K562 (cell line): ENCODE data around the gene ATP23. TPM values are rescaled to one million over a fixed set of nuclear protein-coding genes. Genes with fewer than 3 reads are reported as not detected.

Experiments used
- ATAC-seq: fragments of 200-7000 bp; cut with Tn5 transposase; 3 replicates; pipeline ENCODE4 v1.9.1; 2020; ENCODE audit warnings: moderate library complexity
- BruUV-seq: library from RNA; stranded (reverse); fragments of 400-500 nt; replicated peaks from 2 replicates; lab custom pipeline; 2021; lab: Mats Ljungman, UMichigan
- CTCF ChIA-PET: fragments of 300-600 bp; formaldehyde crosslinking; extraction: SDS; loops from one replicate; lab custom pipeline; 2021; ENCODE audit warnings: low intra/inter-chr PET ratio; lab: Yijun Ruan, JAX
- POLR2A ChIA-PET: fragments of 300-600, 350-650 bp; sonication (Branson Sonifier 250); formaldehyde crosslinking; extraction: SDS; loops from one replicate; lab custom pipeline; 2021; ENCODE audit warnings: antibody characterized with exemption, inconsistent platforms; lab: Yijun Ruan, JAX
- DNase-seq, 4 experiments: peaks; one replicate each; pipeline versions ENCODE4 v3.0.0 to v3.0.0-alpha.2; 2011 to 2018; ENCODE audit warnings: low spot score in 3 of 4, mixed read lengths in 3 of 4; ENCODE audit errors: extremely low read depth in 1 of 4
- FAIRE-seq: peaks from 2 replicates; lab custom pipeline; 2011; peaks lifted over from hg19 to GRCh38; lab: Jason Lieb, UNC
- H2AFZ ChIP-seq: 2 replicates; pipeline ENCODE4 v1.6.0; 2011; ENCODE audit warnings: low read depth, low read length, control low read depth, inconsistent platforms
- H3K27ac ChIP-seq: fragments of 200-600 bp; 3 replicates; pipeline ENCODE4 v1.8.0; 2011; ENCODE audit warnings: low read depth, mild to moderate bottlenecking, control low read depth, inconsistent platforms, low read length, moderate library complexity, mixed read lengths; ENCODE audit errors: extremely low read depth
- H3K27me3 ChIP-seq, 2 experiments: fragments of 300-600 bp in 1 of 2; 2 replicates in 1 of 2; 3 replicates in 1 of 2; pipeline versions ENCODE4 v1.6.0 to v1.8.0; 2011; ENCODE audit warnings: inconsistent platforms in 2 of 2, low read length in 2 of 2, mild to moderate bottlenecking in 1 of 2, mixed read lengths in 1 of 2, moderate library complexity in 1 of 2; ENCODE audit not compliant: control insufficient read depth in 2 of 2, insufficient read depth in 2 of 2
- H3K36me3 ChIP-seq: fragments of 300-600 bp; 3 replicates; pipeline ENCODE4 v1.8.0; 2011; ENCODE audit warnings: mild to moderate bottlenecking, low read length, inconsistent platforms; ENCODE audit not compliant: control insufficient read depth, insufficient read depth
- H3K4me1 ChIP-seq, 2 experiments: fragments of 200-600 bp in 1 of 2; replicated peaks in 1 of 2; 2 replicates in 1 of 2; 3 replicates in 1 of 2; pipeline versions ENCODE4 v1.5.1 to v1.8.0; 2011; ENCODE audit warnings: inconsistent platforms in 2 of 2, low read length in 2 of 2, mild to moderate bottlenecking in 1 of 2, mixed read lengths in 1 of 2, moderate library complexity in 1 of 2; ENCODE audit not compliant: control insufficient read depth in 2 of 2, insufficient read depth in 2 of 2
- H3K4me2 ChIP-seq: 2 replicates; pipeline ENCODE4 v1.6.1; 2011; ENCODE audit warnings: low read length, control low read depth, inconsistent platforms, mixed read lengths; ENCODE audit not compliant: insufficient read depth
- H3K4me3 ChIP-seq: fragments of 200-600 bp; sonication (generic), shearing (Covaris generic); 2 replicates; pipeline ENCODE4 v1.5.1; 2016; ENCODE audit warnings: control low read depth, inconsistent platforms
- H3K79me2 ChIP-seq: fragments of 200-600 bp; 3 replicates; pipeline ENCODE4 v1.8.0; 2011; ENCODE audit warnings: low read length, inconsistent platforms; ENCODE audit not compliant: control insufficient read depth, insufficient read depth
- H3K9ac ChIP-seq, 2 experiments: 2 replicates each; pipeline versions ENCODE4 v1.6.0 to v1.6.1; 2011; ENCODE audit warnings: low read depth in 2 of 2, low read length in 2 of 2, control low read depth in 1 of 2, inconsistent platforms in 1 of 2, mild to moderate bottlenecking in 1 of 2, mixed read lengths in 1 of 2; ENCODE audit not compliant: insufficient read depth in 1 of 2
- H3K9me1 ChIP-seq: one replicate; pipeline ENCODE4 v1.6.0; 2011; ENCODE audit warnings: inconsistent platforms, mild to moderate bottlenecking, low read length, moderate library complexity; ENCODE audit not compliant: control insufficient read depth, insufficient read depth
- H3K9me3 ChIP-seq: replicated peaks from 2 replicates; pipeline ENCODE4 v1.5.1; 2011; ENCODE audit warnings: low read depth, low read length, inconsistent platforms; ENCODE audit not compliant: control insufficient read depth, insufficient read depth
- H4K20me1 ChIP-seq: replicated peaks from 2 replicates; pipeline ENCODE4 v1.6.1; 2011; ENCODE audit warnings: low read length, inconsistent platforms, mixed read lengths; ENCODE audit not compliant: control insufficient read depth, insufficient read depth
- FOXM1 ChIP-seq, 2 experiments: fragments of 450-650 bp in 1 of 2; sonication (generic) in 1 of 2; formaldehyde crosslinking in 1 of 2; IDR thresholded peaks; 2 replicates each; pipeline versions ENCODE4 v1.6.1 to v1.9.0; 2017 to 2022; ENCODE audit warnings: low read depth in 2 of 2, mild to moderate bottlenecking in 2 of 2, missing genetic modification reagents in 1 of 2, moderate library complexity in 1 of 2
- IRF2 ChIP-seq: sonication (generic); formaldehyde crosslinking; IDR thresholded peaks from 2 replicates; pipeline ENCODE4 v1.8.1; 2022; ENCODE audit warnings: mild to moderate bottlenecking, missing genetic modification reagents
- NCOA2 ChIP-seq, 2 experiments: fragments of 450-650 bp; IDR thresholded peaks; 2 replicates each; pipeline ENCODE4 v1.6.1; 2018; ENCODE audit warnings: mild to moderate bottlenecking in 2 of 2, moderate library complexity in 1 of 2; ENCODE audit not compliant: partially characterized antibody in 2 of 2
- SMARCE1 ChIP-seq: fragments of 450-650 bp; IDR thresholded peaks from 2 replicates; pipeline ENCODE4 v1.7.1; 2016; ENCODE audit warnings: mild to moderate bottlenecking
- ZBTB40 ChIP-seq, 2 experiments: fragments of 450-650 bp in 1 of 2; sonication (generic) in 1 of 2; formaldehyde crosslinking in 1 of 2; IDR thresholded peaks; 2 replicates each; pipeline versions ENCODE4 v1.7.1 to v1.9.0; 2016 to 2022; ENCODE audit warnings: inconsistent platforms in 1 of 2, mild to moderate bottlenecking in 1 of 2, missing genetic modification reagents in 1 of 2
- WGBS: fragments of 100-300 bp; shearing (Covaris generic); methylation state at CpG from one replicate; pipeline ENCODE4 v1.1.6; 2016; ENCODE audit warnings: low coverage, mixed read lengths; ENCODE audit not compliant: insufficient coverage; ENCODE audit errors: missing lambda C conversion rate; 5-methylcytosine and 5-hydroxymethylcytosine counted together
- in situ Hi-C: fragments of 300-500 bp; cut with MboI; formaldehyde crosslinking; loops from 4 replicates; pipeline ENCODE4 v1.15.0; 2018; ENCODE audit warnings: inconsistent platforms, mixed read lengths
- intact Hi-C: fragments of 100-400 bp; cut with micrococcal nuclease; formaldehyde crosslinking; loops from 2 replicates; pipeline ENCODE4 v1.14.2; 2022
- polyA plus RNA-seq, 8 experiments: library from polyadenylated mRNA; depleted of rRNA in 4 of 8; stranded (reverse) in 5 of 8; unstranded in 3 of 8; fragments of >200 nt; fragmentation: Nextera tagmentation in 2 of 8; fragmentation: Illumina TruSeq in 1 of 8; extraction: Ambion mirVana in 2 of 8; extraction: Trizol in 1 of 8; gene quantifications; 2 replicates each; pipeline versions ENCODE4 v1.2.1 to v1.2.3, GENCODE V29; 2011 to 2014; ENCODE audit warnings: inconsistent platforms in 1 of 8, missing spikeins in 1 of 8
- total RNA-seq, 7 experiments: library from RNA; depleted of rRNA in 6 of 7; stranded (reverse); fragments of >200 nt in 6 of 7; fragmentation: Illumina TruSeq in 2 of 7; extraction: Trizol in 2 of 7; gene quantifications; 2 replicates each; pipeline versions ENCODE4 v1.2.1 to v1.2.3, GENCODE V29; 2011 to 2021; ENCODE audit warnings: low replicate concordance in 1 of 7

Gene ATP23
- total and polyA plus RNA-seq, 9 of the 15 experiments (the other 6 are each of a cell fraction or from before 2014, with no cell fraction given), result 8.3 to 53.7 (median 28.5) TPM

GRCh38 chr12:57965766-57966165 lies 24.4 kb downstream of the ATP23 start:
- Histone ChIP-seq H3K9me3 (no peaks in the 10 kb centered on the region; the same call in 1 of the 2 replicates), H2AFZ (peak overlapping the region; percentile 5; the same call in 1 of the 2 replicates), H3K9me1 (no peaks in the 10 kb centered on the region), H3K79me2 (no peaks in the 10 kb centered on the region), H3K4me1 (no peaks in the 10 kb centered on the region), H3K27ac (no peak overlapping the region), H3K36me3 (no peaks in the 10 kb centered on the region), H3K4me2 (peak overlapping the region; percentile 39), H4K20me1 (no peaks in the 10 kb centered on the region), H3K27me3 (no peaks in the 10 kb centered on the region), H3K4me3 (peak overlapping the region; percentile 3; the same call in 1 of the 2 replicates)
- BruUV-seq, result no TSS peak
- peak; percentile 69; the same call in 2 of the 3 replicates for ATAC-seq
- CTCF ChIA-PET, result no interaction called here
- intact Hi-C loops (no loop called here), in situ Hi-C loops (no loop called here)
- POLR2A ChIA-PET, result interaction anchor here (0.6 to 1.0 kb wide), 3 partner anchors 9 to 13 kb away, joined by 3 read pairs; no protein-coding TSS in a partner anchor
- peak; percentile 49 for FAIRE-seq
- peak in 1 of 4 experiments; percentile 20 for DNase-seq
- peak; percentile 94 for TF ChIP-seq IRF2 (CRISPR knock-in tag)
- no peak for TF ChIP-seq NCOA2 (IDR thresholded peaks at IDR 0.05; ENCODE audit: partially characterized antibody in 2 of 2)
- peak; percentile 77 for TF ChIP-seq FOXM1 (IDR thresholded peaks at IDR 0.05; ENCODE audit: low read depth)
- TF ChIP-seq FOXM1 (CRISPR knock-in tag; IDR thresholded peaks at IDR 0.05; ENCODE audit: low read depth), result no peak
- TF ChIP-seq SMARCE1, result no peak
- TF ChIP-seq ZBTB40 (IDR thresholded peaks at IDR 0.05), result peak; percentile 44; the same call in 1 of the 2 replicates
- TF ChIP-seq ZBTB40 (CRISPR knock-in tag; IDR thresholded peaks at IDR 0.05), result no peak
- TF ChIP-seq, all 486 proteins: peak for 3
- no peak overlapping the region for H3K9ac ChIP-seq
- 13% methylated on average over 8 of the region's 8 CpGs for WGBS
